ENCODE results near the gene ARID1B.

- TF ChIP-seq, protein P1, sequence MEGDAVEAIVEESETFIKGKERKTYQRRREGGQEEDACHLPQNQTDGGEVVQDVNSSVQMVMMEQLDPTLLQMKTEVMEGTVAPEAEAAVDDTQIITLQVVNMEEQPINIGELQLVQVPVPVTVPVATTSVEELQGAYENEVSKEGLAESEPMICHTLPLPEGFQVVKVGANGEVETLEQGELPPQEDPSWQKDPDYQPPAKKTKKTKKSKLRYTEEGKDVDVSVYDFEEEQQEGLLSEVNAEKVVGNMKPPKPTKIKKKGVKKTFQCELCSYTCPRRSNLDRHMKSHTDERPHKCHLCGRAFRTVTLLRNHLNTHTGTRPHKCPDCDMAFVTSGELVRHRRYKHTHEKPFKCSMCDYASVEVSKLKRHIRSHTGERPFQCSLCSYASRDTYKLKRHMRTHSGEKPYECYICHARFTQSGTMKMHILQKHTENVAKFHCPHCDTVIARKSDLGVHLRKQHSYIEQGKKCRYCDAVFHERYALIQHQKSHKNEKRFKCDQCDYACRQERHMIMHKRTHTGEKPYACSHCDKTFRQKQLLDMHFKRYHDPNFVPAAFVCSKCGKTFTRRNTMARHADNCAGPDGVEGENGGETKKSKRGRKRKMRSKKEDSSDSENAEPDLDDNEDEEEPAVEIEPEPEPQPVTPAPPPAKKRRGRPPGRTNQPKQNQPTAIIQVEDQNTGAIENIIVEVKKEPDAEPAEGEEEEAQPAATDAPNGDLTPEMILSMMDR (IDR thresholded peaks at IDR 0.05; ENCODE audit: low read length): no peak
- no peak for TF ChIP-seq EZH2 (optimal IDR thresholded peaks at IDR 0.05; ENCODE audit: low read depth, low read length)
Measured at GRCh38 chr6:156980515-156980914, 203.3 kb downstream of the ARID1B start.

All from MM.1S (cell line).